ENCODE measurements around the gene KLHL8.
A peak's percentile ranks its signal among the peaks of the same experiment; 100 is the strongest.
"Not testable (repeated sequence)": the region's sequence is repeated elsewhere in the genome, so short reads cannot be mapped to it uniquely, and the experiment has no call there.

Gene KLHL8

GRCh38 chr4:87229979-87230378, 9.6 kb upstream of the KLHL8 start:
- DNase-seq (ENCODE audit: low read depth, low spot score): no peak
- H3K27ac ChIP-seq: no peak overlapping the region

DNA sequence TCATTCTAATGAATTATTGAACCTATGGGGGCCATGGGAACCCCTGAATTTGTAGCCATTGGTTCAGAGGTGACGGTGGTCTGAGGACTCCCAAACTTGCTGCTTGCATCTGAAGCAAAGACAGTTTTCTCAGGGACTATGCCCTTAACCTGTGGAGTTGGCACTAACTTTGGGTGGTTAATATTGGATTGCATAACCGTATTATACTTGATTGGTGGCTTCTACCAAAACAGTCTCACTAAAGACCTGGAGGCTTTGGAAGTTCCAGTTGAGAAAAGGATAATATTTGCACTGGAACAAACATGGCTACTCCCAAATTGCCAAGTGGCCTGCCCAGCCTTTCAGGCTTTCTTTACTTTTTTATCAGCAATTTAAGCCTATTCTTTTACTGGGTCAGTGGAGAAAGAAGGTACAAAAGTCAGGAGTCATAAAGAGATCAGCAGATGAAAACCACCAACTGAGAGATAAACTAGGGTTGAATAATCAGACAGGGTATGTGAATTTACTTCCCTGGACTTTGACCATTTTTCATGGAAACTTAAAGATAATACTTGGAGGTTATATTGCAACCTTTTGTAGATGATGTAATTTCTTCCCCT, 7.9 kb upstream of the KLHL8 start:
- DNase-seq (ENCODE audit: low read depth, low spot score): no peak
- H3K27ac ChIP-seq: no peak overlapping the region

DNA sequence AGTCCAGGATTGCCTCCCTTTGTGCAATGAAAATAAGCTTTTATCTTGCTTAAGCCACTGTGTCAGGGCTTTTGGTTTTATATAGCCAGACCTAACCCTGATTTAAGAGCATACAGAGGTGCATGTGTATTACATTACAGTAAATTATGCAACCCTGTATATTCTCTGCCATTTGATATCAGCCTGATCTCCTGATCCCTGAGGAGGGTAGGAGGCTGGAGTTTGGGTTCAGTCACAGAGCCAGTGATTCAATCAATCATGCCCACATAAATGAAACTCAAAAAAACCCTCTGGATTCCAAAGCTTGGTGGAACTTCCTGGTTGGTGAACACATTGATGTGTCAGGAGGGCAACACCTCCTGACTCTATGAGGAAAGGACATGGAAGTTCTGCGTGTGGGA, 7.3 kb upstream of the KLHL8 start:
- H3K27ac ChIP-seq: no peak overlapping the region
- no peak for DNase-seq (ENCODE audit: low read depth, low spot score)

DNA sequence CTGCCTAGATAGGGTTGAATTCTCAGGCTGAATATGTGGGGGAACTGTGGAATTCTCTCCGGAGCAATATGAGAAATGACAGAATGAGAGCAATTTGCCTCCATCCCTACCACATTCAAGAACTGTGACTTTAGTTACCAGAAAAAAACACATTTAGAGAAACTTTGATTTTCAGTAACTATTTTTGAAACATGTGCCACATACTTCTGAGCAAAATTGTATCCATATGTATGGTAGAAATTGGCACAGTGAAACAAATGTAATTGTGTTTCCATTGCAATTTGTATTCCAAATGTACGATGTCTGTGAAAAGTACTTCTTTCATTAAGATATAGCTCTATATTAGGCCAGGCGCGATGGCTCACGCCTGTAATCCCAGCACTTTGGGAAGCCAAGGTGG, 5.5 kb upstream of the KLHL8 start:
- no peak overlapping the region for H3K27ac ChIP-seq
- DNase-seq (ENCODE audit: low read depth, low spot score): no peak

DNA sequence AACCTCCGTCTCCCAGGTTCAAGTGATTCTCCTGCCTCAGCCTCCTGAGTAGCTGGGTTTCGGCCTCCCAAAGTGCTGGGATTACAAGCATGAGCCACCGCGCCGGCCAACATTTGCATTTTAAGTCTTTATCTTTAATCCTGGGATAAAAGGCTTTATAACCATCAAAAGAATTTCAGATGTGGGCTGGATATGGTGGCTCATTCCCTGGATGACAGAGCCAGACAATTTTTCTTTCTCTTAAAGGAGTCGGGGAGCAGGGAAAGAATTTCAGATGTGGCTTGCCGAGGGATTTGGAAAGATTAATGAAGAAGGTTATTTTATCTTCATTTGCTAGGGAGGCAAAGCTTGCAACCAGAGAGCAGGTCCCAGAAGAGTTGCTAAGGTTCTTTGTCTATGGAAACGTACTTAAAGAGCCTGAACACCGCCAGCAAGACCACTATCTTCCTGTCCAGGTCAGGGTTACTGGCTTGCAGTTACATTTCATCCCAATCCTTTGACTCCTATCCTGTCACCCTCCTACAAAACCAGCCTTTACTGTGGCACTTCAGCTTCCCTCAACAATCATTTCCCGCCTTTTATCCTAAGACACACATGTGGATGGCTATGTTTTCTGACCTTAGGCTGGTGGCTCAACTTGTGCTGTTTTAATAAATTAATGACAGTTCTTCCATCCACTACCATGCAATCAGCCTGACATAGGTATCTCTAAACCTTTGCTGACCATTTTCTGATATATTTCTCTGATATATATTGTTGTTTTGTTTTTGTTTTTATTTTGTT, 3.9 kb upstream of the KLHL8 start:
- no peak for DNase-seq (ENCODE audit: low read depth, low spot score)
- H3K27ac ChIP-seq: no peak overlapping the region

DNA sequence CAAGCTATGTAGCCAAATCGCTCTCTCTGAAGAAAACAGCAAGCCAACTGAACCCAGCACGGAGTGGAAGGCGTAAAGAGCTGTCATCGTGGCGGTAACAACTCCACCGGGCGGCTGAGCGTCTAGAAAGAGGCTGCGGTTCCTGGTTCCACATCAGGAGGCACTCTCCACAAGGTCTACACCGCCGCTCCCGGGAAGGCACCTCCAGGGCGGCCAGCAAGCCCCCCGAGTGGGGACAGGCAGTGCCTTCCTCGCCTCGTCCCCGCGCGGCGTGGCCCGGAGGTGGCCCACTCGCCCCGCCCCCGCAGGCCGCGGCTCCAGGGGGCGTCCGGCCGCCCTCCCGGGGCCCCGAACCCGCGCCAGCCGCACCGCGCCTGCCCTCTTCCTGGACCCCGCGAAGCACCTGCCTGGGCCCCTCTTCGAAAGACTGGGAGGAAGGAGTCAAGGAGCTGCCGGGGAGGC, 755 bp downstream of the KLHL8 start:
- peak overlapping the region; percentile 66 for H3K27ac ChIP-seq
- DNase-seq (ENCODE audit: low read depth, low spot score): no peak

DNA sequence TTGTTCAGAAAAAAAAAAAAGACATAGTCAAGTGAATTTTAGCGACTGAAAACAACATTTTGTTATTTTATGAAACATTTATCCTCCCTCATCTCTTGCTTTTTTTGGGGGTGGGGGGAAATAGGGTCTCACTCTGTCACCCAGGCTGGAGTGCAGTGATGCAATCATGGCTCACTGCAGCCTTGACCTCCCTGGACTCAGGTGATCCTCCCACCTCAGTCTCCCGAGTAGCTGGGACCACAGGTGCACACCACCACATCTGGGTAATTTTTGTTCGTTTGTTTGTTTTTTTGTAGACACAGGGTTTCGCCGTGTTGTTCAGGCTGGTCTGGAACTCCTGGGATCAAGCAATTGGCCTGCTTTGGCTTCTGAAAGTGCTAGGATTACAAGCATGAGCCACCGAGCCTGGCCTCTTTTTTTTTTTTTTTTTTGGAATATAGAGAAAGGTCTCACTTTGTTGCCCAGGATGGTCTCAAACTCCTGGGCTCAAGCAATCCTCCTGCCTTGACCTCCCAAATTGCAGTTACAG, 3.1 kb downstream of the KLHL8 start:
- not testable (repeated sequence) for H3K27ac ChIP-seq; DNase-seq (ENCODE audit: low read depth, low spot score)

DNA sequence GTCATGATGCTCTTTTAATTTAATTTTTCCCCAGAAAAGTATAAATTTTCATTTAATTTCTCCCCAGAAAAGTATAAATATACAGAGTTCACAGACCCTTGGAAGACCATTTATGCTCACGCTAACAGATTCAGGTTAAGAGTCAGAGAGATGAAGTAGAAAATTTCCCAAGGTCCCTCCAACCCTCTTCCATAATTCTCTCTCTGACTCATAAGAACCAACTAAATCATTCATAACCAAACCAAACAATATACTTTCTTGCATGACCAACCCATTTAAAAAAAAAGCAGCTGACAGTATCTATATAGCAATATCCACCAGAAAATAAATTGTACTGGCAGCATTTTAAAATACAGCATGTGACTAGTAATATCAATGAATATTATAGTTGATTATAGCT, 3.9 kb downstream of the KLHL8 start:
- no peak for DNase-seq (ENCODE audit: low read depth, low spot score)
- H3K27ac ChIP-seq: no peak overlapping the region

- no peak for DNase-seq (ENCODE audit: low read depth, low spot score)
- H3K27ac ChIP-seq: no peak overlapping the region
Observed at GRCh38 chr4:87213421-87214075, 6.9 kb downstream of the KLHL8 start.

DNA sequence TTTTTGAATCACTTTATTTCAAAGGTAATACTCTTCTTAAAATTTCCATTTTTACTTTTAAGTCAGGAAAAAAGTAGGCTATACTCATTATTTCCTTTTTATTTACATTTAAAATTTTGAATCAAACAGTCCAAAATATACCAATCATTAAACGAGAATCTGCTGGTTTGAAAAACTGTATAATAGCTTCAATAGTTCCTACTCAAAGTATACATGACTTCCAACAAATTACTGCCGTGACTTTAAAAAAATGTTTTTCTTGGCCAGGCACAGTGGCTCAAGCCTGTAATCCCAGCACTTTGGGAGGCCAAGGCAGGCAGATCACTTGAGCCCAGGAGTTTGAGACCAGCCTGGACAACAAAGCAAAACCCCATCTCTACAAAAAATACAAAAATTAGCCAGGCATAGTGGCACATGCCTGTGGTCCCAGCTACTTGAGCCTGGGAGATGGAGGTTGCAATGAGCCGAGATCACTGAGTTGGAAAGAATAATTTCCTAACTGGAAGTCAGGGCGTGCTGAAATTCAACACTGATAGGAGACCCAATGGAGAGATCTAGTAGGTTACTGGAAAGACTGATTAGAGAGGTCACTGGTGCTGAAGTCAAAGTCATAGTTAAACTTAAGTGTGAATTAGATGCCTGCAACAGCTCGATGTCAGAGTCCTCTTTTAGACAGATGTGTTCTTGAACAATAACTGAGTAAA, 9.0 kb downstream of the KLHL8 start:
- H3K27ac ChIP-seq: no peak overlapping the region
- DNase-seq (ENCODE audit: low read depth, low spot score): no peak

- DNase-seq (ENCODE audit: low read depth, low spot score): no peak
- no peak overlapping the region for H3K27ac ChIP-seq
Observed at GRCh38 chr4:87209696-87210095, 10.7 kb downstream of the KLHL8 start.

DNA sequence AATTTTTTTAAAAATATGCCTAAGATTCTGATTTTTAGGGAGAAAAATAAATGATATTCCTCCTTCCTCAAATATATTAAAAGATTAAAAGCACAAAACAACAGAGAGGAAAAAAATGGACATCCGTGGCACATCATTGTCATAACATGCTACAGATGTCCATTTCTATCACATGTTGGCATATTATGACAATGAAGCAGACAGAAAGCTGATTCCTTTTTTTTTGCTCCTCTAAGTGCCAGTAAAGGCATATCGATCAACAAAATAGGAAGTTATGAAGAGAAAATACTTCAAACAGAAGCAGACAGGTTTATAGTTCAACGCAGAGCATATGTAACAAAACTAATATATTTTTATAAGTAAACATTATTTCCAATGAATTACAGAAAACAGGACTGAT, 11.2 kb downstream of the KLHL8 start:
- no peak overlapping the region for H3K27ac ChIP-seq

GRCh38 chr4:87204559-87204958, 15.9 kb downstream of the KLHL8 start:
- H3K27ac ChIP-seq: no peak overlapping the region
- no peak for DNase-seq (ENCODE audit: low read depth, low spot score)

More for the DNA sequence above, 11.2 kb downstream of the KLHL8 start:
- no peak for DNase-seq (ENCODE audit: low read depth, low spot score)

DNA sequence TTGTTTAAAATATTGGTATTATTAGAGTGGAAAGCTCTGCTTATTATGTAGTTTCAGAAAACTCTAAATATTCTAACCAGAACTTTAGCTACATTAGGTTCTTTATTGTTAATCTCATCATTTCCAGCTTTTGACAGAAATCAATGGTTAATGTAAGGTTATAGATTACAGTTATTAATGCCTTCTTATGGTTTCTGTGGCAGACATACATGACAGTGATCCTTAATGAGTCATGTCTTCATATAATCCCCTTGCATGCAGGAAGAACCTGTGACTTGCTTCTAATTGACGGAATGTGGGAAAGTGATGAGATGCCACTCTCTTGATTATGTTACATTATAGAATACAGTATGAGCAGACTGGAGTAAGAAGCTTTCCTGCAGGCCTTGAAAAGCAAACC, 23.5 kb downstream of the KLHL8 start:
- no peak overlapping the region for H3K27ac ChIP-seq
- DNase-seq (ENCODE audit: low read depth, low spot score): no peak

DNA sequence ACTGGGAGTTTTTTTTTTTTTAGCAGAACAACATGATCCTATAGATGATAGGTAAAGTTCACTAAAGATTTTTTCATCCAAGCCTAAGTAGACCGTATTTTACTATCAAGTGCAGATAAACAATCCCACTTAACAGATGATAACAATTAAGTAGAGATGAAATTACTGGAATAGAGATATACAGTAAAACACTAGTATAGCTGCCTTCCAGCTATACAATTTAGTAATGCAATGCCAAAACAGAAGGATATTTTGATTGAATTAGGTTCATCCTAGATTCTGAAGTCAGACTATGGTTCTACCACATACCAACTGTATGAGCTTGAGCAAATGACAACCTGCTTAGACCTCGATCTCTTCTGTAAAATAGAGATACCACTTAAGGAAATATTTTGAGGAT, 24.3 kb downstream of the KLHL8 start:
- no peak overlapping the region for H3K27ac ChIP-seq
- DNase-seq (ENCODE audit: low read depth, low spot score): no peak

DNA sequence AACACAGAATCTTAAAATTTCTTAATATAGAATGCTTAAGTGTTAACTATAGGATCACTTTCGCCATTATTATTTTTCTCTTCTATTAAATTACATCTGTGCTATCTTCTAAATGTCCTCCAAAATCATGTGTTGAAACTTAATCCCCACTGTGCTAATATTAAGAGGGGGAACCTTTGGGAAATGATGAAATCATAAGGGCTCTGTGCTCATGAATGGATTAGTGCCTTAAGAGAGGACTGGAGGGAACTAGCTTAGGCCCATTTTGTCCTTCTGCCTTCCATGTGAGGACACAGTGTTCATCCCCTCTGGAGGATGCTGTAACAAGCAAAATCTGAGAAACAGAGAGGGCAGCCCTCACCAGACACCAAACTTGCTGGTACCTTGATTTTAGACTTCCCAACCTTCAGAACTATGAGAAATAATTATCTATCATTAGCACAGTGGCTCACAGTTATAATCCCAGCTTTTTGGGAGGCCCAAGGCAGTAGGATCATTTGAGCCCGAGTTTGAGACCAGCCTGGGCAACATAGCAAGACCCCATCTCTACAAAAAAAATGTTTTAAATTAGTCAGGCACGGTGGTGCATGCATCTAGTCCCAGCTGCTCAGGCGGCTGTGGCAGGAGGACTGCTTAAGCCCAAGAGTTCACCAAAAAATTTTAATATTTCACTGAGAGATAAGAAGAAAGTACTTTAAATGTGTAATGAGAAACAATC, 26.3 kb downstream of the KLHL8 start:
- no peak for DNase-seq (ENCODE audit: low read depth, low spot score)
- no peak overlapping the region for H3K27ac ChIP-seq

GRCh38 chr4:87192145-87192919, 28.1 kb downstream of the KLHL8 start:
- no peak for DNase-seq (ENCODE audit: low read depth, low spot score)

GRCh38 chr4:87188932-87189331, 31.5 kb downstream of the KLHL8 start:
- DNase-seq (ENCODE audit: low read depth, low spot score): no peak

More at GRCh38 chr4:87192145-87192919, 28.1 kb downstream of the KLHL8 start:
- H3K27ac ChIP-seq: no peak overlapping the region

DNA sequence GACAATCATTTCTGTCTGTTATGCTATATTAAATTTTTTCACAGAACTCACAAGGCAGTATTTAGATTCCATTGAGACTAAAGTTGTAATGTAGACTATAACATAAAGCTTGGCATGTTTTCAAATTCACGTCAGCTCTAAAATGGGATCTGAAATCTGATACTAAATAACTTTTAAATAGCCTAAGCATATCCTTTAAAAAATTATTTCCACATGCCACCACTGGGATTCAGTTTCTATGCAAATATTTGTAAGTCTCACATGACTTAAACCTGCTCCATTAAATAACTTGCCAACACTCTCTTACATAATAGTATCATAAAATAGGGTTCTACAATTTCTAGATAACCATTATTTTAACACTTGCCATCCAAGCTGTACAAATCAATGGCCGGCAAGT, 32.4 kb downstream of the KLHL8 start:
- no peak for DNase-seq (ENCODE audit: low read depth, low spot score)
- no peak overlapping the region for H3K27ac ChIP-seq

More at GRCh38 chr4:87188932-87189331, 31.5 kb downstream of the KLHL8 start:
- H3K27ac ChIP-seq: no peak overlapping the region

All from epithelial cell of prostate (primary cell).